ENCODE data around the gene KLHL1. TPM values are rescaled to one million over a fixed set of nuclear protein-coding genes. Genes with fewer than 3 reads are reported as not detected.

The KLHL1 gene
- total and polyA plus RNA-seq, 2 of the 4 experiments (the other 2 are of a cell fraction), result not detected

DNA sequence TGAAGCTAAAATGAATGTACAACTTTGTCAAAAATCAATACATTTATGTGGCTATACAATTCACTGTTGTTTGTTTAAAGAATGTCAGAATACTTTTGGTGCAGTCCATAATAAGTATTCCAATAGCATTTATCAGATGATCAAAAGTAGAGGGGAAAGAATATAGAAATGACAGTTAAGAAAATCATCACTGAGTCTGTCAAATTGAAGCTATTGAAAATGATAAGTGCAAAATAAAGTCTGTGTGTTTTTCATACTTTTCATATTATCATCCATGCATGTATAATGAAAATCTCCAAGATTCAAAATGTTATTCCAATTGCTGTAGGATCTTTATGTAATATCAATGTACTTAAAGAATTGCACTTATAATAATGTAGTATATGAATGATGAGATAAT is 93.9 kb downstream of the KLHL1 start:
- H3K23ac ChIP-seq (ENCODE audit: low read depth, low read length), result no peak overlapping the region
- CTCF ChIA-PET, result no interaction called here
- H4K8ac ChIP-seq (ENCODE audit: low read depth in 2 of 2, low read length in 2 of 2), result no peak overlapping the region
- POLR2A ChIA-PET (ENCODE audit: unreplicated experiment), result no interaction called here
- no peaks in the 10 kb centered on the region for H3K79me1 ChIP-seq (ENCODE audit: low read depth in 1 of 2, low read length in 2 of 2)
- H3K4me1 ChIP-seq (ENCODE audit: control insufficient read depth, insufficient read depth, low read length), result no peaks in the 10 kb centered on the region
- H3K4ac ChIP-seq (ENCODE audit: low read depth, low read length), result no peak overlapping the region
- peaks cover 14% of the 10 kb centered on the region; the same call in 1 of the 2 replicates for H3K9me3 ChIP-seq (ENCODE audit: control insufficient read depth, insufficient read depth, low read length)
- H3K27ac ChIP-seq (ENCODE audit: insufficient read depth, low read length), result no peak overlapping the region
- TF ChIP-seq, protein P1, sequence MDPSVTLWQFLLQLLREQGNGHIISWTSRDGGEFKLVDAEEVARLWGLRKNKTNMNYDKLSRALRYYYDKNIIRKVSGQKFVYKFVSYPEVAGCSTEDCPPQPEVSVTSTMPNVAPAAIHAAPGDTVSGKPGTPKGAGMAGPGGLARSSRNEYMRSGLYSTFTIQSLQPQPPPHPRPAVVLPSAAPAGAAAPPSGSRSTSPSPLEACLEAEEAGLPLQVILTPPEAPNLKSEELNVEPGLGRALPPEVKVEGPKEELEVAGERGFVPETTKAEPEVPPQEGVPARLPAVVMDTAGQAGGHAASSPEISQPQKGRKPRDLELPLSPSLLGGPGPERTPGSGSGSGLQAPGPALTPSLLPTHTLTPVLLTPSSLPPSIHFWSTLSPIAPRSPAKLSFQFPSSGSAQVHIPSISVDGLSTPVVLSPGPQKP (IDR thresholded peaks at IDR 0.05; ENCODE audit: borderline replicate concordance, low read depth, low read length), result no peak
- no peak for TF ChIP-seq RAD21 (IDR thresholded peaks at IDR 0.05; ENCODE audit: low read length)
- TF ChIP-seq MXI1 (IDR thresholded peaks at IDR 0.05; ENCODE audit: borderline replicate concordance, low read depth, low read length), result no peak
- TF ChIP-seq, protein P2, sequence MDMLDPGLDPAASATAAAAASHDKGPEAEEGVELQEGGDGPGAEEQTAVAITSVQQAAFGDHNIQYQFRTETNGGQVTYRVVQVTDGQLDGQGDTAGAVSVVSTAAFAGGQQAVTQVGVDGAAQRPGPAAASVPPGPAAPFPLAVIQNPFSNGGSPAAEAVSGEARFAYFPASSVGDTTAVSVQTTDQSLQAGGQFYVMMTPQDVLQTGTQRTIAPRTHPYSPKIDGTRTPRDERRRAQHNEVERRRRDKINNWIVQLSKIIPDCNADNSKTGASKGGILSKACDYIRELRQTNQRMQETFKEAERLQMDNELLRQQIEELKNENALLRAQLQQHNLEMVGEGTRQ (IDR thresholded peaks at IDR 0.05; ENCODE audit: low read depth, low read length), result no peak
- no peak for TF ChIP-seq SMC3 (IDR thresholded peaks at IDR 0.05; ENCODE audit: low read depth, low read length)
- H2BK15ac ChIP-seq (ENCODE audit: low read depth, low read length), result no peak overlapping the region
- H4K91ac ChIP-seq (ENCODE audit: insufficient read depth, low read depth, low read length), result no peak overlapping the region
- intact Hi-C loops (cut with micrococcal nuclease), result no loop called here
- no peak overlapping the region for H2AFZ ChIP-seq (replicated peaks; ENCODE audit: low read length, poor library complexity)
- no peaks in the 10 kb centered on the region for H3K36me3 ChIP-seq (ENCODE audit: control insufficient read depth, insufficient read depth, low read length)
- no TSS peak for BruUV-seq (replicated peaks)
- in situ Hi-C loops (cut with MboI; ENCODE audit: low sequenced_read_pairs), result no loop called here
- H4K5ac ChIP-seq (ENCODE audit: low read depth, low read length), result no peak overlapping the region
- H3K14ac ChIP-seq (replicated peaks; ENCODE audit: low read depth, low read length), result no peak overlapping the region
- no peaks in the 10 kb centered on the region for H4K20me1 ChIP-seq (ENCODE audit: insufficient read depth, low read length)
- H3K27me3 ChIP-seq (ENCODE audit: control insufficient read depth, insufficient read depth, low read length), result no peaks in the 10 kb centered on the region
- dilution Hi-C loops (cut with HindIII; ENCODE audit: low sequenced_read_pairs, unreplicated experiment), result no loop called here
- H3K4me2 ChIP-seq (ENCODE audit: low read depth, low read length), result no peak overlapping the region
- H3K56ac ChIP-seq (ENCODE audit: extremely low read depth, insufficient read depth, low read length), result no peak overlapping the region
- H3K18ac ChIP-seq (ENCODE audit: low read depth, low read length), result no peak overlapping the region
- no peak overlapping the region for H2AK5ac ChIP-seq (ENCODE audit: low read depth, low read length)
- no peak overlapping the region for H3K9ac ChIP-seq (ENCODE audit: low read depth, low read length)
- H3K9me1 ChIP-seq (ENCODE audit: insufficient read depth, low read length), result no peaks in the 10 kb centered on the region
- H3K4me3 ChIP-seq (ENCODE audit: insufficient read depth, low read depth, low read length), result no peak overlapping the region
- no peak overlapping the region for H2AK9ac ChIP-seq (replicated peaks; ENCODE audit: low read depth, low read length, poor library complexity)
- no peak overlapping the region for H2BK20ac ChIP-seq (ENCODE audit: low read depth, low read length)
- no peak overlapping the region for H2BK5ac ChIP-seq (ENCODE audit: low read depth, low read length, poor library complexity, severe bottlenecking)
- no peak for DNase-seq
- no peak overlapping the region for H2BK120ac ChIP-seq (ENCODE audit: low read depth, low read length)
- ATAC-seq (ENCODE audit: low read depth), result no peak
